ENCODE data around the gene PRKN. TPM values are rescaled to one million over a fixed set of nuclear protein-coding genes. Genes with fewer than 3 reads are reported as not detected.

Gene PRKN
- total RNA-seq, 1 donor from 2014 or later = 2.8 TPM

DNA sequence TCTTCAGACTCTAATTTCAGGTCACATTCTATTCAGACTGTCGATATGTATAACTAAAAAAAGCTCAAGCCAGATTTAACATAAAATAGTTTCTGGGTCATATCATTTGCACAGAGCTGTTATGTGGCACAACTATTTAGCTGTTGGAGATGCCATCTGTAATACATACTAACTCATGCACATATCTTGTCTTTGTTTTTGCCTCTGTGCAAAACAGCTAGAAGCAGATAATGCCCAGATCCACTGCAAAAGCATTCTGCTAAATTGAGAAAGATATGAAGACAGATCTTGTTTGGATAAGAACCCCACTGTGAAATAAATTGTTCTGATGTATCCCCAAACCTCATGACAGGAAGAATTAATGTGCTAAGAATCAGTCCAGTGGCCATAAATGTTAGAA, 930.9 kb downstream of the PRKN start:
- Histone ChIP-seq H3K9ac (no peak overlapping the region), H3K4me1 (no peaks in the 10 kb centered on the region), H3F3A (ENCODE audit: low read depth) (no peaks in the 10 kb centered on the region), H3K4me3 (no peak overlapping the region), H4K20me1 (ENCODE audit: low read depth) (no peaks in the 10 kb centered on the region), H3K4me2 (no peak overlapping the region), H3K27me3 (no peaks in the 10 kb centered on the region), H3K79me2 (ENCODE audit: low read depth) (no peaks in the 10 kb centered on the region), H3K27ac (no peak overlapping the region), H3K36me3 (no peaks in the 10 kb centered on the region), H2AFZ (replicated peaks) (no peak overlapping the region), H3K9me3 (ENCODE audit: low read depth) (no peaks in the 10 kb centered on the region)
- no peaks in the 10 kb centered on the region for H3K36me3 Mint-ChIP-seq
- no peak for DNase-seq (ENCODE audit: low spot score)
- no peak overlapping the region for H3K4me3 Mint-ChIP-seq
- H3K9me3 Mint-ChIP-seq = peaks cover 3% of the 10 kb centered on the region
- H3K4me1 Mint-ChIP-seq = no peaks in the 10 kb centered on the region
- no peak overlapping the region for H3K27ac Mint-ChIP-seq
- peaks cover 3% of the 10 kb centered on the region for H3K27me3 Mint-ChIP-seq (ENCODE audit: insufficient read depth, low read depth)
- TF ChIP-seq, protein P1, sequence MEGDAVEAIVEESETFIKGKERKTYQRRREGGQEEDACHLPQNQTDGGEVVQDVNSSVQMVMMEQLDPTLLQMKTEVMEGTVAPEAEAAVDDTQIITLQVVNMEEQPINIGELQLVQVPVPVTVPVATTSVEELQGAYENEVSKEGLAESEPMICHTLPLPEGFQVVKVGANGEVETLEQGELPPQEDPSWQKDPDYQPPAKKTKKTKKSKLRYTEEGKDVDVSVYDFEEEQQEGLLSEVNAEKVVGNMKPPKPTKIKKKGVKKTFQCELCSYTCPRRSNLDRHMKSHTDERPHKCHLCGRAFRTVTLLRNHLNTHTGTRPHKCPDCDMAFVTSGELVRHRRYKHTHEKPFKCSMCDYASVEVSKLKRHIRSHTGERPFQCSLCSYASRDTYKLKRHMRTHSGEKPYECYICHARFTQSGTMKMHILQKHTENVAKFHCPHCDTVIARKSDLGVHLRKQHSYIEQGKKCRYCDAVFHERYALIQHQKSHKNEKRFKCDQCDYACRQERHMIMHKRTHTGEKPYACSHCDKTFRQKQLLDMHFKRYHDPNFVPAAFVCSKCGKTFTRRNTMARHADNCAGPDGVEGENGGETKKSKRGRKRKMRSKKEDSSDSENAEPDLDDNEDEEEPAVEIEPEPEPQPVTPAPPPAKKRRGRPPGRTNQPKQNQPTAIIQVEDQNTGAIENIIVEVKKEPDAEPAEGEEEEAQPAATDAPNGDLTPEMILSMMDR (IDR thresholded peaks at IDR 0.05) = no peak
- TF ChIP-seq EZH2phosphoT487 (IDR thresholded peaks at IDR 0.05) = no peak
- no peak for TF ChIP-seq EZH2 (IDR thresholded peaks at IDR 0.05)

DNA sequence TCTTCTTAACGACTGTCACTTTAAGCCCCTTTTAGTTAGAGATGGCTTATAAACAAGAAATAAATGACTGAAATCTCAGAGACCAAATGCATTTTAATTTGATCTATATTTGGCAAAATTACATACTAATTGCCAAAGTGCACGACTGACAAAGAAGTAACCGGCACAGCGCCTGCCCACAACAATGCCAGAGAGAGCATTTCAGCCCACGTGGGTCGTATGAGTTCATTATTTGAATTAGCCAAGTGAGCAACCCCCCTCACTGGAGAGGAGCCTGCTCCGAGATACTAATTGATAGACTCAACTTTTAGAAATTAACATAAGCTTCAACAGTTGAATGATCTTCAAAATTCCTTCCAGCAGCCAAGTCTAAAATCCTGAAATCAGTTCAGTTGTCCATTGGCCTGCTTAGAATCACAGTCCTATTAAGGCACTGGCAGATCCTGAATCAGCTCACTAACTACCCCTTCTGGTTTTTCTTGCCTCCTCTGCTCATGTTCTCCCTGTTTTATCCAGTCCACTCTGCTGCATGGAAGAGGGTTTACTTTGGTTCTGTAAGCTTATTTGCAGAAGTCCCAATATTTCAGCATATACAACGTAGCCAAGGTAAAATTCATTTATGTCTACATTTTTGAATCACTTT, 934.6 kb downstream of the PRKN start:
- no peak overlapping the region for H3K27ac ChIP-seq
- H3K4me2 ChIP-seq = no peak overlapping the region
- no peak overlapping the region for H3K4me3 ChIP-seq
- no peaks in the 10 kb centered on the region for H3K9me3 ChIP-seq (ENCODE audit: low read depth)
- H4K20me1 ChIP-seq (ENCODE audit: low read depth) = no peaks in the 10 kb centered on the region
- H3K9me3 Mint-ChIP-seq = peaks cover 10% of the 10 kb centered on the region
- TF ChIP-seq, protein P1 (IDR thresholded peaks at IDR 0.05) = no peak
- no peak for TF ChIP-seq EZH2 (IDR thresholded peaks at IDR 0.05)
- TF ChIP-seq EZH2phosphoT487 (IDR thresholded peaks at IDR 0.05) = no peak
- H3K79me2 ChIP-seq (ENCODE audit: low read depth) = no peaks in the 10 kb centered on the region
- no peaks in the 10 kb centered on the region for H3K36me3 Mint-ChIP-seq
- no peak overlapping the region for H3K9ac ChIP-seq
- no peak for DNase-seq (ENCODE audit: low spot score)
- no peaks in the 10 kb centered on the region for H3F3A ChIP-seq (ENCODE audit: low read depth)
- no peaks in the 10 kb centered on the region for H3K27me3 Mint-ChIP-seq (ENCODE audit: insufficient read depth, low read depth)
- H3K36me3 ChIP-seq = no peaks in the 10 kb centered on the region
- H2AFZ ChIP-seq (replicated peaks) = no peak overlapping the region
- no peak overlapping the region for H3K27ac Mint-ChIP-seq
- H3K4me3 Mint-ChIP-seq = no peak overlapping the region
- no peaks in the 10 kb centered on the region for H3K4me1 Mint-ChIP-seq
- H3K27me3 ChIP-seq = no peaks in the 10 kb centered on the region
- H3K4me1 ChIP-seq = no peaks in the 10 kb centered on the region

DNA sequence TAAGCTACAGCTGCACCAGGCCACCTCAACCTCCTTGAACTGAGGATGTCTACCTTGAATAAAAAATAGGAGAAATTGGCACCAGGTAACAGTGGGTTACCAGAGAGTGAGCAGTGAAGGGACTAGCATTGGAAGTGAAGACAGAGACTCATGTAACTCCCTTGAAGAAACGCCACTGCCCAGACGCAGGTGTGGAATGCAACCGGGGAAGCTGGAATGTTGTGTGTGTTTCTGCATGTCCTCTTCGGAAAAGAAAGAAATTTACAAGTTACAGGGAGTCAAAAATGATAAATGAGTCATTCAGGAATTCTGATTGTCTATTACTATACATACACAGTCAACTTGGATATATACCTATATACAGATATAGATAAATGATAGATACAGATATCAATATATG, 939.0 kb downstream of the PRKN start:
- DNase-seq (ENCODE audit: low spot score) = no peak
- Mint-ChIP-seq H3K4me1 (no peaks in the 10 kb centered on the region), H3K27me3 (ENCODE audit: insufficient read depth, low read depth) (no peaks in the 10 kb centered on the region), H3K9me3 (peaks cover 8% of the 10 kb centered on the region), H3K4me3 (no peak overlapping the region), H3K36me3 (no peaks in the 10 kb centered on the region), H3K27ac (no peak overlapping the region)
- Histone ChIP-seq H3K4me1 (no peaks in the 10 kb centered on the region), H3K9ac (no peak overlapping the region), H3K4me2 (no peak overlapping the region), H3K36me3 (no peaks in the 10 kb centered on the region), H3K4me3 (no peak overlapping the region), H2AFZ (replicated peaks) (no peak overlapping the region), H3K9me3 (ENCODE audit: low read depth) (no peaks in the 10 kb centered on the region), H3K27ac (no peak overlapping the region), H4K20me1 (ENCODE audit: low read depth) (no peaks in the 10 kb centered on the region), H3K27me3 (no peaks in the 10 kb centered on the region), H3F3A (ENCODE audit: low read depth) (no peaks in the 10 kb centered on the region), H3K79me2 (ENCODE audit: low read depth) (no peaks in the 10 kb centered on the region)
- TF ChIP-seq EZH2 (IDR thresholded peaks at IDR 0.05) = no peak
- TF ChIP-seq, protein P1 (IDR thresholded peaks at IDR 0.05) = no peak
- no peak for TF ChIP-seq EZH2phosphoT487 (IDR thresholded peaks at IDR 0.05)

All from neural progenitor cell (in vitro differentiated cells).